SU-DHL-6 (cell line): ENCODE measurements around the gene NCBP1.

ENCODE experiments used
- CTCF ChIP-seq: fragments of 200-600 bp; sonication (generic); IDR thresholded peaks from one replicate; pipeline ENCODE4 v1.5.1; 2017; ENCODE audit warnings: antibody characterized with exemption, mild to moderate bottlenecking, low read length, moderate library complexity; ENCODE audit not compliant: insufficient read depth, poor library complexity, severe bottlenecking
- EZH2phosphoT487 ChIP-seq: fragments of 200-600 bp; sonication (generic), shearing (Covaris generic); conservative IDR thresholded peaks from 2 replicates; pipeline ENCODE4 v1.6.1; 2018; ENCODE audit warnings: mild to moderate bottlenecking, antibody characterized with exemption, low read length, moderate library complexity, mixed read lengths

GRCh38 chr9:97623946-97624345 is 9.7 kb upstream of the NCBP1 start:
- TF ChIP-seq CTCF (no peak), EZH2phosphoT487 (no peak)
